Measurements from ENCODE around the gene IL1RL1.
"Not testable (repeated sequence)": the region's sequence is repeated elsewhere in the genome, so short reads cannot be mapped to it uniquely, and the experiment has no call there.

The IL1RL1 gene

DNA sequence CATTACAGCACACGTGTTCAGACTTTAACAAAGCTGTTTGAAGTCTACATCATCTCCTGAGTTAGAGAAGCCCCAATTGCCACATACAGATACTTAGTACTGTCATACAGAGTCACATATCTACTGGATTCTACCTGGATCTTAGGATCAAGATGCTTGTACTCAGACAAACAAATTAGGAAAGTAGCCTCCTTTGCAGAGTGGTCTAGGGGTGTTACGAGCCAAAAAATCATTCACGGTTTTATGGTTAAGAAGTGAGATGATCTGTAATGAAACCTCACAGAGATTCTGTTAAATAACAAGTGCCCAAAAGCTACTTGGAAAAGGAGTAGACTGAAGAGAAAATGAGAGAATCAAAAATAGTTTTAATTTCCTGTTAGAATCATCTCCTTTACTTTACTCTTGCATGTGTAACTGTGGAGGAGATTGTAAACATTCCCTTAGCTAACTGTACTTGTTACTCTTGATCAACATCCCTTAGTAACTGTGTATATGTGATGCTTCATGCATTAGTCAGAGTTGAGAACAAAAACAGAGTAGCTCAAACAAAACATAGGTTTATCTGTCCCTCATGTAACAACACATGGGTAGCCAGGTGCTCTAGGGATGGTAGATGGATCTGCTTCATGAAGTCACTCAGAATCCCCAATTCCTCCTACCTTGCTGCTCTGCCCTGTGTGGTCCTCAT, 16.4 kb upstream of the IL1RL1 start:
- DNase-seq = no peak

DNA sequence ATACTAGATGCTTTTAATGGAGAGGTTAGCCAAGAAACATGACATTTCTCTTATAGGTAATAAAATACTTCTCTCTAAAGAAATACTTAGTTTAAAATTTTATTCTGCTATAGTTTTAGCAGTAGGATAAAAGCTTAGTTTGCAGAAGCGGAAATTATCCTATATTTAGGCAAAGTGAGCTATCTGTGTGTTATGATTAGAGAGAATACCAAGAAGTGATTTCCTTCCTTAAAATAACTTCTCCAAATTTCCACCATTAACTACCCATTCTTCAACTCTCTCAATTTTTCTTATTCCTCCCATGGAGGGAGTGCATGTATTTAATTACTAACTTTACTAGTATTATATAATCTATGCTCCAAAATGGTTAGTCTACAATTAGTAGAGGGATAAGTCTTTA, 15.8 kb upstream of the IL1RL1 start:
- DNase-seq = no peak

DNA sequence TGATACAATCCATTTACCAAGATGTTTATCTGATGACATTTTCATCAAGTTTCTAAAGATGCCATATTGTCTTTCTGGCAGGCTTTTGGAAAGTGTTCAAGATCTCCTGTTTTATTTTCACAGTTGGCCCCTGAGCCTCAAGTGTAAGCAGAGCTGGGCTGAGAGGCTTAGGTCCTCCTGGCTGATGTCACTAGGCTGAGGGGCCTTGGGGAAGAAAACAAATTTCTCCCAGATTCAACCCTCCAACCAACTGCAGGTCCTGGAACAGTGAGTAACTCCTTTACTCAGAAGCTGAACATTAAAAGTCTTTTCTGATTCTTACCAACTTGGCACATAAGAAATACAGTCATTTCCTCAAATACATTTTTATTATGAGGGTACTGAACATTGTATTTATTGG, 14.9 kb upstream of the IL1RL1 start:
- DNase-seq = no peak

DNA sequence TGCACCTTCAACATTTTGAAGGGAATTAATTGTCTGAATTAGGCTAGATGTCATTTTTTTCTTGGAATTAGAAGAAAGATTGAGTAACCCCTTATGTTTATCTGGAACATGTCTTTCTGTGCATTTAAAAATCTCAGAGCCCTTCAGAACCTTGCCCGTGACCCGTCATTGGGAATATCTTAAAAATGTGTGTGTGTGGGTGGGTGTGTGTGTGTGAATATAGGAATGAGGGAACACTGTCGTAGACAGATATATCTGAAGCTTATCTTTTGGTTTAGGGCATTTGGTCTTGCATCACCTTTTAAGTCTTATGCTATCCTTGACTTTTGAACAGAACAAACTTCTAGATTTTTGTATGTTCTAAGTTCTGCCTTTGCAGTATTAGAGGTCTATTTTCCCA, 13.5 kb upstream of the IL1RL1 start:
- no peak for DNase-seq

DNA sequence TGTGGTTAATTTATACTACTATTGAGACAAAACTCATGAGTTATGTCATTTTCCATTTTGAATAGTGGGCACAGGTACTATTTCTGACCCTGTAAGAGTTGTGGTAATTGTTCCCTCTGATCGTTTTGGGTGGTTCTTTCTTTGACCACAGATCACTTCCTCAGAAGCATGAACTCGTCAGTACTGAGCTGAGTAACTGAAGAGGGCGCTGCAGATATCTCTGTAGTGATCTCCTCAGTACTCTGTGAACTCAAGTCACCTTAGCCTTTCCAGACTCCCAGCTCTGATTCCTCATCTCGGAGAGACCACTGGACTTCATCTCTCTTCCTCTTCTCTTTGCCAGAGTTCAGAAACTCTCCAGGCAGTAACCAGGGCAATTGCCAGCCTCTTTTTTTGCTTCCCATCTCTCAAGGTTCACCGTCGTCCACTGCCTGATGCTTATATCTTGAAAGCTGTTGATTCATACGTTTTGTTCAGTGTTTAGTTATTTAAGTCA, 9.4 kb upstream of the IL1RL1 start:
- no peak for DNase-seq

DNA sequence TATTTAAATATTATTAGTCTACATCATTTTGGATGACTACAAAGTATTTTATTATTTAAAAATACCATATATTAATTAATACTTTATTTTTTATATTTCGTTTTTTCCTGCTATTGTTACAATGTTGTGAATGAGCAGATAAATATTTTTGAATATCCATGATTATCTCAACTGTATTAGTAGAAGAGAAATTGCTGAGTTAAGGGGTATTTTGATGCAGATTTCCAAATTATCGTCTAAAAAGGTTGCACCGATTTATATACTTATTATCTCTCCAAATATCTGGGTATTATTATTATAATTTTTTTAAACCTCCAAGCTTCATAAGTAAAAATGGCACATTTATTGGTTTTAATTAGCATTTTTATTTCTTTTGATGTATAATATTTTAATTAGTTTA, 8.9 kb upstream of the IL1RL1 start:
- DNase-seq = no peak

DNA sequence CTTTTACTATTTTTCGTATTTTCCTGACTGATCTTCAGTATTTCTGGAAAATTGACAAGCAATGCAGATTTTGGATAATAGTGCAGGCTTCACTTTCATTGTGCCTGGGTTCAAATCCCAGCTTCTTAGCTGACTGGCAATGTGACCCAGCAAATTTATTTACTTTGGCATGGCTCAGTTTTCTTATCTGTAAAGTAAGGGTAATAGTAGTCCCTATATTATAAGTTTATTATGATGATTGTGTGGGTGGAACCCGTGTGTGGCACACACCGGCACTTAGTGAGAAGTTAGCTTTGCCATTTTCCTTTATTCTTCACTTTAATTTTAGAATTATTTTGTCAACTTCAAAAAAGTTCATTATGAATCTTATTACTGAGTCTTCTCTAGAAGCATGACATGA, 7.8 kb upstream of the IL1RL1 start:
- DNase-seq = no peak

DNA sequence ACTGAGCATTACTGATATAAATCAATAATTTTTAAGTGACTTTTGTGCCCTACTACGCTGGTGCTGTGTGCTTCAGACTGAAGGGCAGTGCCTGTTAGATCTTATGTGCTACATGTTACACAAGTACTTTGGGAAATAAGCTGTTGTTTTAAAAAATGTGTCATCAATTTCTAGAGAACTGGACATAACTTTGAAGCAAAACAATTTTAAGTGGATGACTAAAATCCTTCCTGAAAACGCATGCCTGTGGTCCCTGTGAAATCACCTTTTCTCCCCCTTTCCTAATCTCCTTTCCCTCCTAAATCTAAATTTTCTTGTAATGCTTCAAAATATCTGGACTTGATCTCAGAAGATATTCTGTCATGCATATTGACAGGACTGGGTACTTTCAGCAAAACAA, 7.1 kb upstream of the IL1RL1 start:
- no peak for DNase-seq

DNA sequence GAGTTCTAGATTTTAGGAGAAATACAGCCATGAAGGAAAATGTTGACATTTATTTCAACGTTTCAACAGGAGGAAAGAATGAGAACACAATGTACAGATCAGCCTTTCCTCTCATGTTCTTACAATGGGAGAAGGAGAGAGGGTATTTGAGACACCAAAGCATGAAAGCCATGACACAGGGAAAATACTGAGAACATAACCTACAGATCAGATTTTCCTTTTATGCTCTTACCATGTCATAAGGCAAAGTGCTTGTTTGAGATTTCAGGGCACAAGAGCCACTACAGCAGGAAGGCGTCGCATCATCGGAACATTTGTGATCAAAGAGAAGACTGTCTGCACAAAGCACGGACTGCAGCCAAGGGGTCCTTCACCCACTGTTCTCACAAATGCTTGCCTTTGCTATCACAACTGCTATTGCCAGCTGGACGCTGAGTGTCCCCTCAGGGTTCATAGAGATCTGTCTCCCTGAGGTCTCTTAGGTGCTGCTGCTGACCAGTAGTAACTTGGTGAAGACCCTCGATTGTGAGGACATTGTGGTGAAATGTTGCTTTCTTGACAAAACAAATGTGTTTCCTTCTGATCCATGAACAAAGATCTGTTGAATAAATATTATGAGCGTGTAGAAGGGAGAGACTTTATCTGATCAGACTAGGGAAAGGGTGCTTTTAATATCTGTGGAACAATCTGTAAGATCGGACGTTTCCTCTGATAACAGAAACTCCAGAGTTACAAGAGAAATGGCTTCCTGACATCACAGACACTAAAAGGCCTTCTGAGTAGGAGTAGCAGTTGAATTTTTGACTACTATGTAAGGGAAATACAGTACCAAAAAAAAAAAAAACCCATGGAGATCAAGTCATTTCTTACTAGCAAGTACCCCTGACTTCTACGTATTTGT, 6.4 kb upstream of the IL1RL1 start:
- no peak for DNase-seq

DNA sequence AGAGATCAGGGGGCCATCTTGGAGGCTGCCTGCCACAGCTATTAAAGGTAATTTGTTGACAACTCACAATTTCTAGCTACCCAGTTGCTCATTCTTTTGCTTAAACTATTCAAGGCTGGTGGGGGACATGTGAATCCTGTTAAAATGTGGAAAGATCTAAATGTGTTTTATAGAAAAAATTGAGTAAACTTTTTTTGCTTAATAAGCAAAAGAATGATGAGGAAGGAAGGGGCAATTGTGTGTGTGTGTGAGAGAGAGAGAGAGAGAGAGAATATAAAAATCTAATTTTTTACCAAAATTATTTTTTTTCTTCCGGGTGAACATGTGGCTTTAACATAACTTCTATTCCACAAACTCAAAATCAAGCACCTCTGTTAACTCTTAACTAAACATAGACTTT, 5.2 kb upstream of the IL1RL1 start:
- no peak for DNase-seq

DNA sequence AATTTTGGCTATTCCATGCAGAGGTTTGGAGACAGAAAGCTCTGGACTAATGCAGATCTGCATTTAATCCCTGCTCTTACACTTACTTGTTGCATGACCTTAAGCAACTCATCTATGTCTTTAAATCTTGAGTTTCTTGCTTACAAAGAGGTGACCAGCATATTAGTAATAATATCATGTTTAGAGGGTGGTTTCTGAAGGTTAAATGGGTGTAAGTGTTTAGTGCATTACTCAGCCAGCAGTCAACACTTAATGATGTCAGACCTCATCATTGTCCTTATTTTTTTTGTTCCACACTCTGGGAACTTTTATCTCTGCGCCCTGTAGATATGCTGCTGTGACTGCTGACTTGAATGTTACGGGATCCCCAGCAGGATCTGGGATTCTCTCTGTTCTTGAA, 1.7 kb downstream of the IL1RL1 start:
- DNase-seq = no peak

DNA sequence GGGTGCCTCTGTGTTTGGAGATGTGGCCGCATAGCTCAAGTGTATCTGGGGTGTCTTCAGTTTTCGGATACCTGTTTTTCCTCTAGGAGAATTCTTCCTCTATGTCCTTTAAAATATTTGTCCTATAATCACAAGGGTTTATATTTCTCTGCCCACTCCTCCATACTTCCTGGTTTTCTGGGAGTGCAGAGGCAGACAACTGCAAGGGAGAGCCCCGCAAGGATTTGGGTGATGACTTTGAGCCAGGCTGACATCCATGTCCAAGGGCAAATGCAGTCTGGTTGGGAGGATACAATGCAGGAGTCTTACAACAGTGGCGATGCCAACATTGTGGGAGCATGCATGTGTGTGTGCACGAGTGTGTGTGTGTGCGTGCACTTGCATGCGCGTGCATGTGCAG, 2.1 kb downstream of the IL1RL1 start:
- no peak for DNase-seq

DNA sequence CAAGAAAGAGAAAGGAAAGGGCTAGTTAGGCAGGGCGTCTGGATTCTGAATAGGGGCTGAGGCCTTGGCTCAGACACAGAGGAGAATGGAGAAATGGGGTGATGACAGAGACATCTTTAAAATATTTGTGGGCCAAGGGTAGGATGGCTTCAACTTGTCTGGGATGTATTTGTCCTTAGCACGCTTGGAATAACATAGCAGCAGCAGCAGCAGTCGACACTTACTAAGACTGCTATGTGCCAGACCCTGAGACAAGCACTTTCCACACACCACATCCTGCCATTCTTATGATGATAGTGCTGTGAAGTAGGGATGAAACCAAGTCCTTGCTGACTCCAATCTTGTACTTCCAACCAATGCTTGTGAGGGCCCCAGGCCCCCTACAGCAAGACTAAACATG, 2.6 kb downstream of the IL1RL1 start:
- DNase-seq = no peak

DNA sequence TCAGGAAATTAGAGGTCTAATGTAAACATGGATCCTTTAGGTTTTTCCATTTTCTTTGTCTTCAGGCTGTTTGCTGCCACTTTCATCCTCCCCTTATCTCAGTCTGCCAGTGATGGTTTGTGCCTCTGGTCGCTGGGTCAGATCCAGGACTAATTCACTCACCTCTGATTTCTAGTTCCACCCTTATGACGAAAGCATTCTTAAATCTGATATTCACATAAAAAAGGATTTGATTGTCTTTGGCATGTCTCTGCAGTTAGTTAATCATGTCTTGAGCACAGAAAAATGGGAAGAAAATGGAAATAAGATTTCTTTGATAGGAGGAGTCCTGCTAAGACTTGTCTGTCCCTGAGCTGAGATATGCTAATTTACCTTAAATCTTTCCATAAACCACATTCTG, 4.6 kb downstream of the IL1RL1 start:
- DNase-seq = no peak

DNA sequence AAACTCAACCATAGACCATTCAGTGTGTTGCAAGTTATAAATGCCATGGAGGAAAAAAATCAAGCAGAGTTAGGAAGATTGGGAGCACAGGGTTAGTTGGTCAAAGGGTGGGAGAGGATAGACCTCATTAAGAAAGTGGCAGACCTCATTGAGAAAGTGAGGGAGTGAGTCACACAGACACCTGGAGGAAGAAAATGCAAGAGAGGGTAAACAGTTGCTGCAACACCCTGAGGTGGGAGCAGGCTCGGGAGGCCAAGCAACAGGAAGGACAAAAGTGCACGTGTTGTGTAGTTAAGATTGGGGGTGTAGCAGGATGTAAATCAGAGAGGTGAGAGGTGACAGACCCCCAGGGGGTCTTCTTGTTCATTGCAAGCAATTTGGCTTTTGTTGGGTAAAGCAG, 6.4 kb downstream of the IL1RL1 start:
- no peak for DNase-seq

DNA sequence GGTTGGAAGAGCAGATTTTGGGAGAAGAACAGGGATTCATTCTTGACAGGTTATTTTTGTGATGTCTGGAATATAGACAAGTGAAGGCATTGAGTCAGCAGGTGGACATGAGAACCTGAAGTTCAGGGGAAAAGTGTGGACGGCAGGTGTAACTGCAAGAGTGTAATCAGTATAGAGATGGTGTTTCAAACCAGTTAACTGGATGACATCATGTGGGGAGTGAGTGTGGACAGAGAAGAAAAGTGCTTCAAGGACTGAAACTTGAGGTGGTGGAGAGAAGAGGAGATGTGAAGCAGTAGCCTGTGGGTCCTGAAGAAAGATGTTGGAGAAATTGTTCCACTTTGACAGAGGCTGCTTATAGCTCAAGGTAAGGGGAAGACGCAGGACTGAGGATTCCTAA, 7.1 kb downstream of the IL1RL1 start:
- no peak for DNase-seq

DNA sequence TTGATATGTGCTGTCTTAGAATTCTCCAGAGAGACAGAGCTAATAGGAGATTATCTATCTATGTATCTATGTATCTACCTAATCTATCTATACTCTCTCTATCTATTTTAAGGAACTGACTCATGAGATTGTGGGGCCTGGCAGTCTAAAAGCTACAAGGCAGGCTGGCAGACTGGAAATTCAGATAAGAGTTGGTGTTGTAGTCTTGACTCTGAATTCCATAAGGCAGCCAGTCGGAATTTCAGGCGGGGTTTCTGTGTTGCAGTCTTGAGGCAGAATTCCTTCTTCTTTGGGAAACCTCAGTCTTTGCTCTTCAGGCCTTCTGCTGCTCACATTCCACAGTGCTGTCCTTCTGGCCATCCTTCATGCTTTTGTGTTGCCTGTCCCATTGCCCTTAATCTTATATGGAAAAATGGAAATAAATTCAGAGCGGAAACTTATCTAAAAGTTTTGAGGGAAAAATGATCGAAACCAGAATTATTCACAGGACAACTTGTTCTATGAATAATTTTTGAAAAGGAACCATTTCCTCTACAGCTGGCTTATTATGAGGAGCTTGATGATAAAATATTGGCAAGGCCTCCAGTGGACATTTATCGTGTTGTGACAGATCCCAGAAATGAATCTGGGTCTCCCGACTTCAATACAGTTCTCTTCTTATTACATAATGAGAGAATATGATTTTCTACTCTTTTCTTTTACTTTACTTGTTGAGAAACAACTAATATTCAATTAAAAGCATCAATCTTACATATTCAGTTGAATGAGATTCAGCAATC, 10.8 kb downstream of the IL1RL1 start:
- DNase-seq = no peak

DNA sequence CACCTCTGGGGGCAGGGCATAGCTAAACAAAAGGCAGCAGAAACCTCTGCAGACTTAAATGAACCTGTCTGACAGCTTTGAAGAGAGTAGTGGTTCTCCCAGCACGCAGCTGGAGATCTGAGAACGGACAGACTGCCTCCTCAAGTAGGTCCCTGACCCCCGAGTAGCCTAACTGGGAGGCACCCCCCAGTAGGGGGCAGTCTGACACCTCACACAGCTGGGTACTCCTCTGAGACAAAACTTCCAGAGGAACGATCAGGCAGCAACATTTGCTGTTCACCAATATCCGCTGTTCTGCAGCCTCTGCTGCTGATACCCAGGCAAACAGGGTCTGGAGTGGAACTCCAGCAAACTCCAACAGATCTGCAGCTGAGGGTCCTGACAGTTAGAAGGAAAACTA, 13.6 kb downstream of the IL1RL1 start:
- not testable (repeated sequence) for DNase-seq

DNA sequence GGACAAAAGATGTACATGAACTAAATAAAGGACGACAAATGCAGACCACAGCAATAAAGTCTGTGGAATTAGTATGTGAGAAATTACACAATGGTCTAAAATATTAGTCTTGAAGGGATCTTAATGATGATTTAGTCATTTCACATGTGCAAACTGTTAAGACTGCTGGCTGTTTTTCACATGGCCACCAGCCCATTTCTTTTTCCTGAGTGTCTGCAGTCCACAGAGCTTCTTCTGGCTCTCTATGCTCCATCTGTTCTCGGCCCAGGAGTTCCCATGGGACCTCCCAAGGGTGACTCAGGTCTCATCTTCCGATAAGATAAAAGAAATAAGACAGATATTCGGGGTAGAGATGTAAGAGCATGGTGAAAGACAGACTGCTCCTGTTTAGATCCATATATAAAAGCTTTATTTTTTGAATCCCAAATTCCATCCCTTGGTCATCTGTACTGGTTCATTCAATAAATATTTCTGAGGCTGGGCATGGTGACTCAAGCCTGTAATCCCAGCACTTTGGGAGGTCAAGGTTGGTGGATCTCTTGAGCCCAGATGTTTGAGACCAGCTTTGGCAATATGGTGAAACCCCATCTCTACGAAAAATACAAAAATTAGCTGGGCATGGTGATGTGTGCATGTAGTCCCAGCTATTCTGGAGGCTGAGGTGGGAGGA, 20.1 kb downstream of the IL1RL1 start:
- no peak for DNase-seq

DNA sequence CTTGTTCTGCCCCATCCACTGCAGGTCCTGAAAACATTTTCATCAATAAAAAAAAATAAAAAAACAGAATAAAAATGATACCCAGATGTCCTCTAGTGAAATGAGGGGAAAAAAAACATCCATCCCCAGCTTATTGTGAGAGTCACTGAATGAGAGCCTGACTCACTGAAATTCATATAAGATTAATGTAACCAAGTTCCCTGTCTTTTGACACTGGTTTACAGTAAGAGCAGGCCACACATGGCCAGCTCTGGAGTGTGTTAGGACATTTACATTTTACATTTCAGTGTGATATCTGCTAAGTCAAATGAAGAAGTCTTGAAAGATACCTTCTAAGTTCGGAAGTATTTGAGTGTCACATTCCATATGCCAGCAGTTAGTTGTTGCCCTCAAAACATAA, 23.1 kb downstream of the IL1RL1 start:
- no peak for DNase-seq

DNA sequence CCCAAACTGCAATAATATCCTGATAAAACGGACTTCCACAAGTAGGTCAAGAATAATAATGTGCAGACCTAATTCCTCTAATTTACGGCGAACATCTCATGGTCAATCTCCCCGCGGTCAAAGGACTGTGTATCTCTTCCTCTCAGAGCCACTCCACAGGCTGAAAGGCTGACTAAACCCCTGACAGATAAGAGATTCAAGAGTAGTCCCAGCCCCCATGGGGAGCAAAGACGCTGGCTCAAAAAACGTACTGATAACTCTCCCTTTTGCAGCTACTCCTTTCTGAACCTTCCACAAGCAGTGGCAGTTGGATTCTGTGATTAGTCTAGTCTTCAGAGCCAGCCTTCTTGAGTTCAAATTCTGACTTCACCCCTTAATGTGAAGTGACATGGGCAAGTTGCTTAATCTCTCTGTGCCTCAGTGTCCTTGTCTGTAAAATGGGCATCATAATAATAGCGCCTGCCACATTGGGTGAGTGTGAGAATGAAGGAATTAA, 24.6 kb downstream of the IL1RL1 start:
- no peak for DNase-seq

DNA sequence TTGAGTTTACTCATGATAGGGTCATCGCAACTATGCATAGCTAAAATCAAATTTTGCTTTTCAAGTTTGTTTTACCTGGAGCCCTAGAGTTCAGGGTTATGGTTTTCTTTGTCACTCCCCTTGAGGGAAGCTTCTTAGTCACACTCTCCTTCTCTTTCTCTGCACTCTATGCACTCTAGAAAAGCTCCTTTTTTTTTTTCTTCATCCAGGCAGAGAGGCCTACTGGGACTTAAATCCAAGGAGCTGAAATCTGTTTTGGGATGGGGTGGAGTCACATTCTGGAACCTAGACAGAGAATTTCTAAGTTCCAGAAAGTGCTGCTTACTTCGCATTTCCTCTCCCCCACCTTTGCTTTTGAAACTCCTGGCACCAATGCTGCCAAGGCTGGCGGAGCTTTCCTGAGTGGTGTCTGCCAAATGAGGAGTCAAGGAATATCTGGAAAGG, 25.2 kb downstream of the IL1RL1 start:
- DNase-seq = no peak

DNA sequence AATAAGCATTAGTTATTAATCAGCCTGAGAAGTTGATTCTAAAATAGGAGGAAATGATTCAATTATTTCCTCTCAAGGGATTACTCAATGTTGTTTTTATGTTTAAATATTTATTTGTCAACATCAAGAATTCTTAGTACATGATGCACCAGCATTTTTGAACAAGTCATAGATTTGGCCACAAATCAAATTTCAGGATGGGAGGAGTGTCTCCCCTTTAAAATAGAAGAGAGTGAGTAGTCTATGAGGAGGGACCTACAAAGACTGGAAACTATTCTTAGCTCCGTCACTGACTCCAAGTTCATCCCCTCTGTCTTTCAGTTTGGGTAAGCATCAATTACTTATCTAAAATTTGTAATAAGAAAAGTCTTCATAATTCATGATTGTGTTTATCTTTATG, 25.6 kb downstream of the IL1RL1 start:
- no peak for DNase-seq
